Measurements from ENCODE around the gene ZNF740.

DNA sequence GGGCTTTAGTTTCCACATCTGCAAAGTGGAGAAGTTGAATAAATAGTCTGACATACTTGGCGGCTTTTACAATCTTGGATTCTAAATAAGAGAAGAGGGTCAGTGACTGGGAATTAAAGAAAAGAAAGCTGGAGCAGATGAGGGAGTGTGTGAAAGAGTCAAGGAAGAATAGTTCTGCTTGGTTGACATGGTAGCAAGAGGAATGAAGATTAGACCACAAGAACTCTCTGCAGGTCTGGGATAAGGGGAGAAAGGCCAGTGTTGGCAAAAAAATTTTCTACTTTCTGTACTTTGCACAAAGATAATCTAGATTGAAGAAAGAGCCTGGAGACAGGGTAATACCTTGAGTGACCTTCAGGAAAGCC lies 20.6 kb downstream of the ZNF740 start:
- no peak for TF ChIP-seq YY1 (IDR thresholded peaks at IDR 0.05; ENCODE audit: insufficient read depth, insufficient read length)
- no peak for TF ChIP-seq ZNF274 (IDR thresholded peaks at IDR 0.05; ENCODE audit: low read depth, low read length)
- TF ChIP-seq SUZ12 (IDR thresholded peaks at IDR 0.05; ENCODE audit: extremely low read depth, insufficient read depth, insufficient read length): no peak
